SU-DHL-6 (cell line): ENCODE data around the gene SMAD1.
"Not testable (repeated sequence)": the region's sequence is repeated elsewhere in the genome, so short reads cannot be mapped to it uniquely, and the experiment has no call there.

ENCODE experiments used
- H2AFZ ChIP-seq: fragments of 200-600 bp; sonication (generic); 2 replicates; pipeline ENCODE4 v1.6.1; 2014; ENCODE audit warnings: low read depth, mild to moderate bottlenecking, moderate library complexity, mixed read lengths, antibody characterized with exemption, low read length; ENCODE audit not compliant: severe bottlenecking
- H3F3A ChIP-seq: fragments of 200-600 bp; shearing (Covaris generic); 2 replicates; pipeline ENCODE4 v1.6.0; 2016; ENCODE audit warnings: antibody characterized with exemption, mild to moderate bottlenecking; ENCODE audit not compliant: insufficient read depth
- H3K27ac ChIP-seq: fragments of 200-600 bp; sonication (generic); 2 replicates; pipeline ENCODE4 v1.5.1; 2016; ENCODE audit warnings: low read depth, mild to moderate bottlenecking, low read length, moderate library complexity, mixed read lengths
- H3K27me3 ChIP-seq: fragments of 200-600 bp; sonication (generic), shearing (Covaris generic); 2 replicates; pipeline ENCODE4 v1.6.0; 2014; ENCODE audit warnings: mild to moderate bottlenecking, low read length
- H3K36me3 ChIP-seq: fragments of 200-600 bp; sonication (generic); 2 replicates; pipeline ENCODE4 v1.6.1; 2014; ENCODE audit warnings: mild to moderate bottlenecking, low read length, mixed read lengths
- H3K4me2 ChIP-seq: fragments of 300-600, 200-600 bp; shearing (Covaris generic), sonication (generic); 2 replicates; pipeline ENCODE4 v1.6.0; 2014; ENCODE audit warnings: low read length, low read depth, mild to moderate bottlenecking; ENCODE audit not compliant: poor library complexity, severe bottlenecking
- H3K4me3 ChIP-seq: fragments of 200-600 bp; sonication (generic); 2 replicates; pipeline ENCODE4 v1.5.1; 2014; ENCODE audit warnings: antibody characterized with exemption, low read length, mild to moderate bottlenecking, mixed read lengths; ENCODE audit not compliant: insufficient read depth, poor library complexity, severe bottlenecking
- H3K79me2 ChIP-seq: fragments of 200-600 bp; sonication (generic); 2 replicates; pipeline ENCODE4 v1.6.1; 2014; ENCODE audit warnings: mild to moderate bottlenecking, low read length, moderate library complexity; ENCODE audit not compliant: insufficient read depth
- H3K9ac ChIP-seq: fragments of 200-600 bp; sonication (generic); 2 replicates; pipeline ENCODE4 v1.7.0; 2014; ENCODE audit warnings: mild to moderate bottlenecking, low read length
- H3K9me2 ChIP-seq: fragments of 200-600 bp; sonication (generic); replicated peaks from 2 replicates; pipeline ENCODE4 v1.6.1; 2014; ENCODE audit warnings: low read length; ENCODE audit not compliant: insufficient read depth
- H3K9me3 ChIP-seq: fragments of 200-600 bp; sonication (generic); 2 replicates; pipeline ENCODE4 v1.6.1; 2014; ENCODE audit warnings: low read length, mixed read lengths; ENCODE audit not compliant: insufficient read depth
- H4K20me1 ChIP-seq: fragments of 200-600 bp; sonication (generic); 2 replicates; pipeline ENCODE4 v1.6.1; 2014; ENCODE audit warnings: low read depth, mild to moderate bottlenecking, antibody characterized with exemption, low read length, moderate library complexity, mixed read lengths
- CTCF ChIP-seq: fragments of 200-600 bp; sonication (generic); IDR thresholded peaks from one replicate; pipeline ENCODE4 v1.5.1; 2017; ENCODE audit warnings: antibody characterized with exemption, mild to moderate bottlenecking, low read length, moderate library complexity; ENCODE audit not compliant: insufficient read depth, poor library complexity, severe bottlenecking
- EZH2phosphoT487 ChIP-seq: fragments of 200-600 bp; sonication (generic), shearing (Covaris generic); conservative IDR thresholded peaks from 2 replicates; pipeline ENCODE4 v1.6.1; 2018; ENCODE audit warnings: mild to moderate bottlenecking, antibody characterized with exemption, low read length, moderate library complexity, mixed read lengths

The SMAD1 gene

DNA sequence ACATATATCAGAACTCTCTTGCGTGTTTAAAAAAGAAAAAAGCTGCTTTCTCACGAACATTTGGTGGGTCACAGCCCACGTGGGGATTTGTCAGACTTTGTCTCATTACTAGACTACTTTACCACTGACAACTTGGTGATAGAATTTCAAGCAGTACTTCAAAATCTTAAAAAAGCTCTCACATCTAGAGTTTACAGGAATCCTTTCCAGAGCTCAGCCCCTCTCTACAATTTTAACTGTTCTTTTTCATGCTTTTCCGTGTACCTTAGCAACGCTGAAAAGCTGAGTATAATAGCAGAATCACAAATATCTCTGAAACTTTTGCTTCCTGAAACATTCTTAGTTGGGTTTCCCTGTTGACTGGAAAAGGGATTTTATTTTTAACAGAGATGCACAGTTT lies 50.2 kb downstream of the SMAD1 start:
- Histone ChIP-seq H3K79me2 (no peaks in the 10 kb centered on the region), H3K9me3 (no peaks in the 10 kb centered on the region), H4K20me1 (no peaks in the 10 kb centered on the region), H3K9me2 (no peaks in the 10 kb centered on the region), H3K4me3 (no peak overlapping the region), H3K27ac (no peak overlapping the region), H3K36me3 (no peaks in the 10 kb centered on the region), H2AFZ (no peak overlapping the region), H3K9ac (no peak overlapping the region), H3K27me3 (no peaks in the 10 kb centered on the region), H3F3A (no peaks in the 10 kb centered on the region), H3K4me2 (no peak overlapping the region)
- no peak for TF ChIP-seq CTCF

- H3K79me2 ChIP-seq: no peaks in the 10 kb centered on the region
These were observed 51.3 kb downstream of the SMAD1 start for GRCh38 chr4:145533001-145533400.

DNA sequence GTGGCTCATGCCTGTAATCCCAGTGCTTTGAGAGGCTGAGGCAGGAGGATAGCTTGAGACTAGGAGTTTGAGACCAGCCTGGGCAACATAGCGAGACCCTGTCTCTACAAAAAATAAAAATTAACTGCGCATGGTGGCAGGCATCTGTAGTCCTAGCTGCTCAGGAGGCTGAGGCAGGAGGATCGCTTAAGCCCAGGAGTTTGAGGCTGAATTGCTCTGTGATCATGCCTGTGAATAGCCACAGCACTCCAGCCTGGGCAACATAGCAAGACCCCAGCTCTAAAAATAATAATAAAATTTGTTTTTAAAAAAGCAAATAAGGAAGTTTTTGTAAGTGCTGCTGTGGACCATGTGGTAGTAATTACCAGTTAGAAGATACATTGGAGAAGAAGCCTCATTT lies 51.8 kb downstream of the SMAD1 start:
- H3K9ac ChIP-seq, H3K4me2 ChIP-seq, H3K9me3 ChIP-seq, H3F3A ChIP-seq, H2AFZ ChIP-seq, H3K27me3 ChIP-seq, H3K4me3 ChIP-seq, H3K36me3 ChIP-seq, H3K27ac ChIP-seq, H3K9me2 ChIP-seq, H4K20me1 ChIP-seq, H3K79me2 ChIP-seq: not testable (repeated sequence)

More at GRCh38 chr4:145533001-145533400, 51.3 kb downstream of the SMAD1 start:
- Histone ChIP-seq H3K4me3 (no peak overlapping the region), H4K20me1 (no peaks in the 10 kb centered on the region), H3K27ac (no peak overlapping the region), H3K4me2 (no peak overlapping the region), H3K9ac (no peak overlapping the region), H3K36me3 (no peaks in the 10 kb centered on the region), H3K9me2 (no peaks in the 10 kb centered on the region), H3F3A (no peaks in the 10 kb centered on the region), H3K9me3 (no peaks in the 10 kb centered on the region), H2AFZ (no peak overlapping the region), H3K27me3 (no peaks in the 10 kb centered on the region)
- TF ChIP-seq EZH2phosphoT487: no peak
- TF ChIP-seq CTCF: no peak

GRCh38 chr4:145533961-145534360 lies 52.3 kb downstream of the SMAD1 start:
- H3K27ac ChIP-seq: no peak overlapping the region
- H3K9ac ChIP-seq: no peak overlapping the region
- no peaks in the 10 kb centered on the region for H3F3A ChIP-seq
- no peaks in the 10 kb centered on the region for H3K9me2 ChIP-seq
- TF ChIP-seq EZH2phosphoT487: no peak
- no peak for TF ChIP-seq CTCF
- no peak overlapping the region for H3K4me2 ChIP-seq
- no peak overlapping the region for H3K4me3 ChIP-seq
- H3K36me3 ChIP-seq: no peaks in the 10 kb centered on the region
- H2AFZ ChIP-seq: no peak overlapping the region
- H3K27me3 ChIP-seq: no peaks in the 10 kb centered on the region
- no peaks in the 10 kb centered on the region for H4K20me1 ChIP-seq
- H3K9me3 ChIP-seq: no peaks in the 10 kb centered on the region
- H3K79me2 ChIP-seq: no peaks in the 10 kb centered on the region
